Measurements from ENCODE around the gene FNBP1.
"Not testable (repeated sequence)": the region's sequence is repeated elsewhere in the genome, so short reads cannot be mapped to it uniquely, and the experiment has no call there.

FNBP1 gene

DNA sequence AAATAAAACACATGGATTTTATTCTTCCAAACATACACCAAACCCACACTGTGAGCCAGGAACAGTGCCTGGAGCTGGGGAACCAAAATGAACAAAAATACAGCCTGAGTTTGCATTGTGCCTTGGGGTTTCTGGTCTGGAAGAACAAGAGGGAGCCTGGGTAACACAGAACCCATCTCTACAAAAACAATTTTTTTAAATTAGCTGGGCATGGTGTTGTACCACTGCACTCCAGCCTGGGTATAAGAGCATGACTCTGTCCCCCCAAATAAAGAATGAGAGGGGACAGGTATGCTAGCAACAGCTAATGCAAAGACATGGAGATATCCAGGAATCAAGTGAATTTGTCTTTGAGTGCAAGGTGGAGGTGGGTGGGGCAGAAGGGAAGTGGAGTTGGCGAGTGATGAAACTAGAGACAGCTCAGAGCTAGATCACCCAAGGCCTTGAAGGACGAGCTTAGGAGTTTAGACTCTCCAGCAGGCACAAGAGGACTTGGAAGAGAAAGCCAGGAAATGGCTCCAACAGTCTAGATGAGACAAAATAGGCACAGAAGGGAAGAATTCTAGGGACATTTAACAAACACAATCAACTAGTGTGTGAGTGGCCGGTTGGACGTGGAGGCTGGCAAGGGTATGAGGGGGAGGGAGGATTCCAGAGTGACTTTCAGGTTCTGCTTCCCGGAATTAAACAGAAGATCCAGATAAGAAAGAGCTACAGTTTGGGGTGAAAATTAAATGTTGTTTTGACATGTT is 47.4 kb downstream of the FNBP1 start:
- DNase-seq (ENCODE audit: low spot score) = no peak
- TF ChIP-seq, protein P1, sequence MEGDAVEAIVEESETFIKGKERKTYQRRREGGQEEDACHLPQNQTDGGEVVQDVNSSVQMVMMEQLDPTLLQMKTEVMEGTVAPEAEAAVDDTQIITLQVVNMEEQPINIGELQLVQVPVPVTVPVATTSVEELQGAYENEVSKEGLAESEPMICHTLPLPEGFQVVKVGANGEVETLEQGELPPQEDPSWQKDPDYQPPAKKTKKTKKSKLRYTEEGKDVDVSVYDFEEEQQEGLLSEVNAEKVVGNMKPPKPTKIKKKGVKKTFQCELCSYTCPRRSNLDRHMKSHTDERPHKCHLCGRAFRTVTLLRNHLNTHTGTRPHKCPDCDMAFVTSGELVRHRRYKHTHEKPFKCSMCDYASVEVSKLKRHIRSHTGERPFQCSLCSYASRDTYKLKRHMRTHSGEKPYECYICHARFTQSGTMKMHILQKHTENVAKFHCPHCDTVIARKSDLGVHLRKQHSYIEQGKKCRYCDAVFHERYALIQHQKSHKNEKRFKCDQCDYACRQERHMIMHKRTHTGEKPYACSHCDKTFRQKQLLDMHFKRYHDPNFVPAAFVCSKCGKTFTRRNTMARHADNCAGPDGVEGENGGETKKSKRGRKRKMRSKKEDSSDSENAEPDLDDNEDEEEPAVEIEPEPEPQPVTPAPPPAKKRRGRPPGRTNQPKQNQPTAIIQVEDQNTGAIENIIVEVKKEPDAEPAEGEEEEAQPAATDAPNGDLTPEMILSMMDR (IDR thresholded peaks at IDR 0.05; ENCODE audit: extremely low read depth, insufficient read depth, missing control alignments) = no peak
- in situ Hi-C loops (cut with MboI; ENCODE audit: low pct_unique_long_range_greater_than_20kb, low sequenced_read_pairs, unreplicated experiment) = no loop called here

- no peak for DNase-seq (ENCODE audit: low spot score)
- TF ChIP-seq, protein P1 (IDR thresholded peaks at IDR 0.05; ENCODE audit: extremely low read depth, insufficient read depth, missing control alignments) = no peak
- in situ Hi-C loops (cut with MboI; ENCODE audit: low pct_unique_long_range_greater_than_20kb, low sequenced_read_pairs, unreplicated experiment) = no loop called here
Observed at GRCh38 chr9:129994882-129995281, 48.1 kb downstream of the FNBP1 start.

DNA sequence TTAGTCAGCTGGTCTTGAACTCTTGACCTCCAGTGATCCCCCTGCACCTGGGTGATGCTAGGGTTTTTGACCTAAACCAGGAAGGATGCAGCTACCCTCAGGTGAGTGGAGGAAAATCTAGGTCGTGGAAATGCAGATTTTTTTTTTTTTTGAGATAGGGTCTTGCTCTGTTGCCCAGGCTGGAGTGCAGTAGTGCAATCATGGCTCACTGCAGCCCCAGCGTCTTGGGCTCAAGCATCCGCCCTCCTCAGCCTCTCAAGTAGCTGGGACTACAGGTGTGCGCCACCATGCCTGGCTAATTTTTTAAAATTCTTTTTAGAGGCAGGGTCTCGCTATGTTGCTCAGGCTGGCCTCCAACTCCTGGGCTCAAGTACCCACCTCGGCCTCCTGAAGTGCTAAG is 51.9 kb downstream of the FNBP1 start:
- DNase-seq (ENCODE audit: low spot score); in situ Hi-C loops (cut with MboI; ENCODE audit: low pct_unique_long_range_greater_than_20kb, low sequenced_read_pairs, unreplicated experiment): not testable (repeated sequence)

- no peak for DNase-seq (ENCODE audit: low spot score)
- in situ Hi-C loops (cut with MboI; ENCODE audit: low pct_unique_long_range_greater_than_20kb, low sequenced_read_pairs, unreplicated experiment) = no loop called here
- TF ChIP-seq, protein P1 (IDR thresholded peaks at IDR 0.05; ENCODE audit: extremely low read depth, insufficient read depth, missing control alignments) = no peak
Observed at GRCh38 chr9:129990269-129991010, 52.5 kb downstream of the FNBP1 start.

DNA sequence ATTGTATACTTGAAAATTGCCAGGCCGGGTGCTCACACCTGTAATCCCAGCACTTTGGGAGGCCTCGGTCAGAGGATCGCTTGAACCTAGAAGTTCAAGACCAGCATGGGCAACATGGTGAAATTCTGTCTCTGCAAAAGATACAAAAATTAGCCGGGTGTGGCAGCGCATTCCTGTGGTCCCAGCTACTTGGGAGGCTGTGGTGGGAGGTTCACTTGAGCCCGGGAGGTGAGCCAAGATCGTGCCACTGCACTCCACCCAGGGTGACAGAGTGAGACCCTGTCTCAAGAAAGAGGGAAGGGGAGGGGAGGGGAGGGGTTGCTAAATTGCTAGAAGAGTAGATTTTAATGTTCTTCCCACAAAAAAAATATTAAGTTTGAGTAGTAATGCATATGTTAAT is 53.2 kb downstream of the FNBP1 start:
- in situ Hi-C loops (cut with MboI; ENCODE audit: low pct_unique_long_range_greater_than_20kb, low sequenced_read_pairs, unreplicated experiment) = no loop called here
- TF ChIP-seq, protein P1 (IDR thresholded peaks at IDR 0.05; ENCODE audit: extremely low read depth, insufficient read depth, missing control alignments) = no peak
- no peak for DNase-seq (ENCODE audit: low spot score)

DNA sequence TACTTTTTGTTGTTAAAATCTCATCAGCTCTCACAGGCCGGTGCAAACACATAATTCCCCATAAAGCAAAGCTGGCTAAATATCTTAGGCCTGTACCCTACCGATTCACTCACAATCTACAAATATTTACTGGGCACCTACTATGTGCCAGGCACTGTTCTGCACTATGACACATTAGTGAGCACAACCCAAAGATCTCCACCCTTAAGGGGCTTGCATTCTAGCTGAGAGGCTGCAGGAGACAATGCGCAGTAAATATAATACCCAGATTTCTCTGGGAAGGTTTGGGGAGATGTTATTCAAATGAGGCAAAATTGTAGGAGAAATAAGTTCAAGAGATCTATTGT is 53.7 kb downstream of the FNBP1 start:
- TF ChIP-seq, protein P1 (IDR thresholded peaks at IDR 0.05; ENCODE audit: extremely low read depth, insufficient read depth, missing control alignments) = no peak
- in situ Hi-C loops (cut with MboI; ENCODE audit: low pct_unique_long_range_greater_than_20kb, low sequenced_read_pairs, unreplicated experiment) = no loop called here
- no peak for DNase-seq (ENCODE audit: low spot score)

Data from GM13977 (cell line).